Heart right ventricle (tissue), 16 donors: Measurements from ENCODE around the gene KCNJ16. TPM values are rescaled to one million over a fixed set of nuclear protein-coding genes. Genes with fewer than 3 reads are reported as not detected.

Source experiments
- ATAC-seq, 8 donors: fragments of 200-7000 bp; cut with Tn5 transposase; one replicate each; pipeline ENCODE4 v1.9.1; 2020; ENCODE audit warnings: mild to moderate bottlenecking in 8 of 8, moderate library complexity in 8 of 8, moderate number of reproducible peaks in 1 of 8
- DNase-seq, 2 donors: peaks; one replicate each; pipeline ENCODE4 v3.0.0-alpha.2; 2020
- H3K27ac ChIP-seq, 10 donors: fragments of 200-600 bp; sonication (generic) in 2 of 10; one replicate each; pipeline versions ENCODE4 v1.5.0 to v1.8.0; 2020 to 2022; ENCODE audit warnings: mild to moderate bottlenecking in 3 of 10
- H3K27me3 ChIP-seq, 7 donors: fragments of 200-600 bp; one replicate each; pipeline ENCODE4 v1.8.0; 2021 to 2022; ENCODE audit warnings: mild to moderate bottlenecking in 2 of 7
- H3K36me3 ChIP-seq, 9 donors: fragments of 200-600 bp; sonication (generic) in 1 of 9; one replicate each; pipeline versions ENCODE4 v1.5.0 to v1.8.0; 2020 to 2022; ENCODE audit warnings: mild to moderate bottlenecking in 2 of 9
- H3K4me1 ChIP-seq, 9 donors: fragments of 200-600 bp; sonication (generic) in 1 of 9; one replicate each; pipeline versions ENCODE4 v1.5.0 to v1.8.0; 2020 to 2022; ENCODE audit warnings: mild to moderate bottlenecking in 4 of 9
- H3K4me3 ChIP-seq, 10 donors: fragments of 200-600 bp; sonication (generic) in 2 of 10; one replicate each; pipeline versions ENCODE4 v1.5.0 to v1.8.0; 2020 to 2022; ENCODE audit warnings: mild to moderate bottlenecking in 7 of 10, moderate library complexity in 2 of 10
- H3K9me3 ChIP-seq, 11 donors: fragments of 200-600 bp in 10 of 11; sonication (generic) in 2 of 11; one replicate each; pipeline versions ENCODE4 v1.5.0 to v1.8.0; 2013 to 2022; ENCODE audit warnings: mild to moderate bottlenecking in 2 of 11, control low read depth in 1 of 11, moderate library complexity in 1 of 11
- WGBS, 2 donors: extraction: QIAGEN DNeasy Blood & Tissue Kit; methylation state at CpG; one replicate each; pipeline ENCODE4 v1.1.7; 2013; ENCODE audit warnings: inconsistent platforms in 1 of 2; 5-methylcytosine and 5-hydroxymethylcytosine counted together
- intact Hi-C, 10 donors: fragments of 100-400 bp; cut with DNase I; formaldehyde crosslinking; loops; one replicate each; pipeline versions ENCODE4 v1.11.1 to v1.14.2; 2022
- polyA plus RNA-seq, 2 donors: library from polyadenylated mRNA; stranded (reverse); fragments of 200-250 nt; gene quantifications; one replicate each; pipeline ENCODE4 v1.2.3, GENCODE V29; 2013
- total RNA-seq, 10 donors: library from RNA; stranded (reverse); fragmentation: NEBNext Ultra II Directional in 3 of 10; extraction: Animal tissue kit (Norgen Biotek cat#: 25700) in 3 of 10; gene quantifications; one replicate each; pipeline versions ENCODE4 v1.2.1 to v1.2.4, GENCODE V29; 2021 to 2023
- TF ChIP-seq, protein P1 (sequence below), 9 donors: fragments of 200-600 bp; sonication (generic) in 2 of 9; IDR thresholded peaks; one replicate each; pipeline versions ENCODE4 v1.5.0 to v1.8.0; 2021 to 2022; ENCODE audit warnings: antibody characterized with exemption in 9 of 9, mild to moderate bottlenecking in 5 of 9, moderate library complexity in 1 of 9
- donor health status: Arrhythmogenic right ventricular cardiomyopathy.
- donor health status: ischemic (EF 13 %, LVEDD 7.1; RV severe dilation, severe dysfunction).
- donor health status: healthy with polysubstance abuse.
- donor health status: DM: no; HTN: yes; CAD: no.
- donor health status: DM: no; HTN: no; CAD: no.
- donor health status: ischemic (EF 25% LVEDD 6.9; RV normal size, moderate dysfunction).
- donor health status: ischemic (EF 25% LVEDD 5.7; RV mildly dilated, moderate dysfunction).
- donor health status: healthy.
- donor health status: DM: yes; HTN: yes; CAD: no.
- donor health status: Ischemic cardiomyopathy.
- donor health status: ischemic (EF 35%, LVEDD 5.7; RV mildly dilated, moderate dysfunction).
- donor health status: nonischemic (EF 11% LVEDD 7.7; RV severe dilation, severe dysfunction).
- donor health status: DM: yes; HTN: yes; CAD: no.
- donor health status: PGD.
- donor health status: ischemic (EF 29% LVEDD 5.4; RV normal size, mild dysfunction).
- donor health status: nonischemic (EF 23%, LVEDD 6.1; RV moderate dilation, normal function).

KCNJ16 gene
- total and polyA plus RNA-seq, 12 donors: 0.09 to 0.24 (median 0.14) TPM; not detected in 8

GRCh38 chr17:70109497-70109896 is 34.5 kb downstream of the KCNJ16 start:
- intact Hi-C loops: no loop called here
- no peak overlapping the region for H3K4me3 ChIP-seq
- peaks cover 3 to 27% (median 15%) of the 10 kb centered on the region in 9 donors for H3K4me1 ChIP-seq
- DNase-seq: peak in 1 of 2 donors; percentile 16
- TF ChIP-seq, protein P1, sequence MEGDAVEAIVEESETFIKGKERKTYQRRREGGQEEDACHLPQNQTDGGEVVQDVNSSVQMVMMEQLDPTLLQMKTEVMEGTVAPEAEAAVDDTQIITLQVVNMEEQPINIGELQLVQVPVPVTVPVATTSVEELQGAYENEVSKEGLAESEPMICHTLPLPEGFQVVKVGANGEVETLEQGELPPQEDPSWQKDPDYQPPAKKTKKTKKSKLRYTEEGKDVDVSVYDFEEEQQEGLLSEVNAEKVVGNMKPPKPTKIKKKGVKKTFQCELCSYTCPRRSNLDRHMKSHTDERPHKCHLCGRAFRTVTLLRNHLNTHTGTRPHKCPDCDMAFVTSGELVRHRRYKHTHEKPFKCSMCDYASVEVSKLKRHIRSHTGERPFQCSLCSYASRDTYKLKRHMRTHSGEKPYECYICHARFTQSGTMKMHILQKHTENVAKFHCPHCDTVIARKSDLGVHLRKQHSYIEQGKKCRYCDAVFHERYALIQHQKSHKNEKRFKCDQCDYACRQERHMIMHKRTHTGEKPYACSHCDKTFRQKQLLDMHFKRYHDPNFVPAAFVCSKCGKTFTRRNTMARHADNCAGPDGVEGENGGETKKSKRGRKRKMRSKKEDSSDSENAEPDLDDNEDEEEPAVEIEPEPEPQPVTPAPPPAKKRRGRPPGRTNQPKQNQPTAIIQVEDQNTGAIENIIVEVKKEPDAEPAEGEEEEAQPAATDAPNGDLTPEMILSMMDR (IDR thresholded peaks at IDR 0.05): no peak
- H3K36me3 ChIP-seq: no peaks in the 10 kb centered on the region
- peak in 7 of 8 donors; percentile 47 to 78 (median 72) for ATAC-seq
- H3K27me3 ChIP-seq: no peaks in the 10 kb centered on the region
- WGBS, 2 donors: 34 to 56% methylated on average over 3 of the region's 3 CpGs
- H3K27ac ChIP-seq: peak overlapping the region in 8 of 10 donors; percentile 27 to 77 (median 57)
- H3K9me3 ChIP-seq: no peaks in the 10 kb centered on the region

GRCh38 chr17:70110443-70110880 is 35.4 kb downstream of the KCNJ16 start:
- H3K27me3 ChIP-seq: no peaks in the 10 kb centered on the region
- WGBS, 2 donors: 50 to 60% methylated on average over 7 of the region's 7 CpGs
- no peaks in the 10 kb centered on the region for H3K36me3 ChIP-seq
- TF ChIP-seq, protein P1 (IDR thresholded peaks at IDR 0.05): no peak
- H3K4me1 ChIP-seq: peaks cover 3 to 30% (median 15%) of the 10 kb centered on the region in 9 donors
- no peaks in the 10 kb centered on the region for H3K9me3 ChIP-seq
- peak overlapping the region in 8 of 10 donors; percentile 3 to 77 (median 54) for H3K27ac ChIP-seq
- ATAC-seq (peak; percentile 63 to 95 (median 76)), DNase-seq (peak in 1 of 2 donors; percentile 49)
- no peak overlapping the region for H3K4me3 ChIP-seq
- intact Hi-C loops: no loop called here

DNA sequence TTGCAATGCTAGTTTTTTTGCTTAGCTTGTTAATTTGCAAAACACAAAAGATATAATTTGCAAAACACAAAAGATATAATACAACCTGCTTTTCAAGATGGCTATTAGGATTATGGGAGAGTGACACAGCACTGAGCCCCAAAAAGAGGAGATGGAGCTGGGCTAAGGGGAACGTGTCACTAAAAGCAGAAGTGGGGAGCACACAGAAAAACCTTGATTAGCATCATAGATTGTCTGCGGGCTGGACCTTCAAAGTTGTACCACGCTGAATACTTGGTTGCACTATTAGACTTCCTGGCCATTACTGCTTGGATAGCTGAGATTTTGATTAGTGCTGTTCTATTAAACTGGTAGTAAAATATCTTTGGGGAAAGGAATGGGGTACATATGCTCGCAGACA is 36.2 kb downstream of the KCNJ16 start:
- H3K4me1 ChIP-seq: peaks cover 3 to 30% (median 15%) of the 10 kb centered on the region in 9 donors
- intact Hi-C loops: no loop called here
- peak overlapping the region in 3 of 10 donors; percentile 3 to 67 (median 27) for H3K27ac ChIP-seq
- no peak overlapping the region for H3K4me3 ChIP-seq
- H3K27me3 ChIP-seq: no peaks in the 10 kb centered on the region
- no peaks in the 10 kb centered on the region for H3K9me3 ChIP-seq
- DNase-seq (no peak), ATAC-seq (no peak)
- WGBS, 2 donors: 77 to 97% methylated on average over 4 of the region's 4 CpGs
- TF ChIP-seq, protein P1 (IDR thresholded peaks at IDR 0.05): no peak
- no peaks in the 10 kb centered on the region for H3K36me3 ChIP-seq

DNA sequence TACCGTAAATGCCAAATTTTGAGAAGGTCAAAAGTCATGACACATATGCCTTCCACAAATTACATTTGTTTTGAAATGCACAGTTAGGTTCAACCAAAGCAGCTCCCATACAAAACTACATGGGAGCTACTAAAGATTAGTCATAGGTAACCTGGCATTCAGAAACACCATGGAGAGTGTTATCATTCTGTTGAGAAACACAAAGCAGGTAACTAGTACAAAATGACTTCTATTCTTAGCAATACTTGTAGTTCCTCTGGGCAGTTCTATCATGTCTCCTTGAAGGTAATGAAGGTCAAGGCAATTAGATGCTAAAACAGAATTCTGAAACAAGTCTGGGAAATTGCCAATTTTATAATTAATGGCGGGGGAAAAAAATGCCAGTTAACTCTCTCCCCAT is 39.4 kb downstream of the KCNJ16 start:
- WGBS, 2 donors: 77 to 78% methylated on average over 2 of the region's 2 CpGs
- H3K36me3 ChIP-seq: no peaks in the 10 kb centered on the region
- H3K9me3 ChIP-seq: peaks cover 0 to 12% (median 2%) of the 10 kb centered on the region in 11 donors
- H3K27me3 ChIP-seq: no peaks in the 10 kb centered on the region
- intact Hi-C loops: no loop called here
- H3K4me1 ChIP-seq: peaks cover under 1 to 22% (median 8%) of the 10 kb centered on the region in 9 donors
- no peak for DNase-seq
- ATAC-seq: peak in 1 of 8 donors; percentile 44
- no peak overlapping the region for H3K4me3 ChIP-seq
- H3K27ac ChIP-seq: no peak overlapping the region
- TF ChIP-seq, protein P1 (IDR thresholded peaks at IDR 0.05): no peak
